HepG2 (cell line): ENCODE results near the gene ARFIP1.

Experiments
- GABPA ChIP-seq, 2 experiments: IDR thresholded peaks; 2 replicates each; pipeline ENCODE4 v1.6.1; 2011 to 2016; ENCODE audit warnings: low read depth in 2 of 2, low read length in 1 of 2, missing biosample characterization in 1 of 2, missing genetic modification characterization in 1 of 2
- POLR2A ChIP-seq, 2 experiments: IDR thresholded peaks; 2 replicates each; pipeline ENCODE4 v1.6.1; 2011; ENCODE audit warnings: low read depth in 2 of 2, low read length in 2 of 2, mild to moderate bottlenecking in 1 of 2, moderate library complexity in 1 of 2; ENCODE audit not compliant: insufficient read depth in 1 of 2
- SNAI1 ChIP-seq: sonication (generic); formaldehyde crosslinking; IDR thresholded peaks from 2 replicates; pipeline ENCODE4 v1.5.0; 2020; ENCODE audit warnings: mild to moderate bottlenecking, missing genetic modification reagents, borderline replicate concordance
- TF ChIP-seq, protein P1 (sequence below): sonication (generic); formaldehyde crosslinking; IDR thresholded peaks from 2 replicates; pipeline ENCODE4 v1.5.0; 2020; ENCODE audit warnings: mild to moderate bottlenecking, missing genetic modification reagents, moderate library complexity

DNA sequence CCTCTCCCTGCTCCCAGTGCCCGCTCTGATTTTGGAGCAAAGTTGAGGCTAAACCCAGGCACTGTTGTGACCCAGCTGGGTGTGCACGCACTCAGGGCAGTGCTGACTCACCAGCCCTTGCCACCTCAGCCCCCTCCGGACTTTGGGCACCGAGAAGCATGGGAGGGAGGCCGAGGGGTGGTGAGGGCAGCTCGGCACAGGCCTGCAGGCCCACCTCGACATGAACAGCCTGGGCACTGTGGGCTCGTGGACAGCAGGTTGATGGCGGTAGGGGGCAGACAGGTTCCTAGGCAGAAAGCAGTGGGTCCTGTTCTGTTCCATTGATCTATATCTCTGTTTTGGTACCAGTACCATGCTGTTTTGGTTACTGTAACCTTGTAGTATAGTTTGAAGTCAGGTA is 31.1 kb upstream of the ARFIP1 start:
- no peak for TF ChIP-seq SNAI1 (CRISPR knock-in tag)
- TF ChIP-seq POLR2A (IDR thresholded peaks at IDR 0.05; ENCODE audit: insufficient read depth in 1 of 2, low read depth in 2 of 2, low read length in 2 of 2) = no peak
- TF ChIP-seq, protein P1, sequence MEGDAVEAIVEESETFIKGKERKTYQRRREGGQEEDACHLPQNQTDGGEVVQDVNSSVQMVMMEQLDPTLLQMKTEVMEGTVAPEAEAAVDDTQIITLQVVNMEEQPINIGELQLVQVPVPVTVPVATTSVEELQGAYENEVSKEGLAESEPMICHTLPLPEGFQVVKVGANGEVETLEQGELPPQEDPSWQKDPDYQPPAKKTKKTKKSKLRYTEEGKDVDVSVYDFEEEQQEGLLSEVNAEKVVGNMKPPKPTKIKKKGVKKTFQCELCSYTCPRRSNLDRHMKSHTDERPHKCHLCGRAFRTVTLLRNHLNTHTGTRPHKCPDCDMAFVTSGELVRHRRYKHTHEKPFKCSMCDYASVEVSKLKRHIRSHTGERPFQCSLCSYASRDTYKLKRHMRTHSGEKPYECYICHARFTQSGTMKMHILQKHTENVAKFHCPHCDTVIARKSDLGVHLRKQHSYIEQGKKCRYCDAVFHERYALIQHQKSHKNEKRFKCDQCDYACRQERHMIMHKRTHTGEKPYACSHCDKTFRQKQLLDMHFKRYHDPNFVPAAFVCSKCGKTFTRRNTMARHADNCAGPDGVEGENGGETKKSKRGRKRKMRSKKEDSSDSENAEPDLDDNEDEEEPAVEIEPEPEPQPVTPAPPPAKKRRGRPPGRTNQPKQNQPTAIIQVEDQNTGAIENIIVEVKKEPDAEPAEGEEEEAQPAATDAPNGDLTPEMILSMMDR = no peak
- no peak for TF ChIP-seq GABPA (IDR thresholded peaks at IDR 0.05; ENCODE audit: low read depth, low read length)
- no peak for TF ChIP-seq GABPA (CRISPR knock-in tag; IDR thresholded peaks at IDR 0.05; ENCODE audit: low read depth)
